Measurements from ENCODE around the gene GMCL1.
A peak's percentile ranks its signal among the peaks of the same experiment; 100 is the strongest.

Gene GMCL1

DNA sequence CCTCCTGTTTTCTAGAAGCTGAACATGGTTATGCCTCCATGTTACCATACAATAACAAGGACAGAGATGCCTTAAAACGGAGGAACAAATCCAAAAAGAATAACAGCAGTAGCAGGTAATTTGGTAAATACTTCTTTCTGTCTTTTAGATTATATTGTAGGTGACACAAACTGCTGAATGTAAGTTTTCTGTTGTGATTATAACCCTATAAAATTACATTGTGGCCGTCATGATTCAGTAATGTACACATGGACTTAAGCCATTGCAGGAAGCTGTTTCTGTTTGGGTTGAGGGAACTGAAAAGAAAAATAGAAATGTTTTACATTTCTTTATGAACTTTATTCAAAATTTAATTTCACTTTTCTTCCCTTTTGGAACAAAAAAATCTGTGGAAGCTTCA is 86.6 kb downstream of the GMCL1 start:
- Histone ChIP-seq H3K4me3 (replicated peaks; ENCODE audit: insufficient read depth, low read length) (peak overlapping the region; percentile 93), H3K27me3 (ENCODE audit: insufficient read depth, poor library complexity, severe bottlenecking) (no peaks in the 10 kb centered on the region), H3K27ac (replicated peaks) (peak overlapping the region; percentile 81)
- no peak for DNase-seq (ENCODE audit: low read depth in 1 of 2, low spot score in 1 of 2)
- no peak for TF ChIP-seq SPI1 (IDR thresholded peaks at IDR 0.05; ENCODE audit: borderline replicate concordance, low read depth)
- TF ChIP-seq POLR2AphosphoS5 (IDR thresholded peaks at IDR 0.05; ENCODE audit: low read depth): no peak
- no peak for TF ChIP-seq REST (IDR thresholded peaks at IDR 0.05; ENCODE audit: insufficient replicate concordance, low read depth)
- no peak for TF ChIP-seq CTCF (IDR thresholded peaks at IDR 0.05; ENCODE audit: insufficient read depth, low read length)
- TF ChIP-seq GABPA (IDR thresholded peaks at IDR 0.05; ENCODE audit: low read depth): no peak

GRCh38 chr2:69917852-69918251 is 88.4 kb downstream of the GMCL1 start:
- DNase-seq (ENCODE audit: low read depth in 1 of 2, low spot score in 1 of 2): peak in 1 of 2 experiments; percentile 40

DNA sequence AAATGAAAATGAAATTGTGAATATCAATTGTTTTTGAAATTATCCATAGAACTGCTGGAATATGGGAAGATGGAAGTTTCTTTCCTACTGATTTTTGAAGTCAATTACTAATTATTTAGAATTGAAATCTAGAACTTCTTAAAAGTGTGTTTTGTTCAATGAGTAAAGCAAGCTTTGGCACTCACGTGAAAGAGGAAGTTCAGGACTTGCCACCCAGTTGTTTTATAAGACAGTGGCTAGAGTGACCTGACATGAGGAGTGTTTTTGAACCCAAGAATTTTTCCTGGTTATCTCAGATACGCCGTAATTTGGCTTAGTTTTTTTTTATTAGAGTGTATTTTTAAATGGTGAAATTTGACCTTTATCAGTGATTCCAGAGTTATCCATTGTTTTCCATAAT is 88.9 kb downstream of the GMCL1 start:
- no peaks in the 10 kb centered on the region for H3K27me3 ChIP-seq (ENCODE audit: insufficient read depth, poor library complexity, severe bottlenecking)
- no peak overlapping the region for H3K4me3 ChIP-seq (replicated peaks; ENCODE audit: insufficient read depth, low read length)
- peak in 1 of 2 experiments; percentile 43 for DNase-seq (ENCODE audit: low read depth in 1 of 2, low spot score in 1 of 2)
- no peak for TF ChIP-seq REST (IDR thresholded peaks at IDR 0.05; ENCODE audit: insufficient replicate concordance, low read depth)
- TF ChIP-seq SPI1 (IDR thresholded peaks at IDR 0.05; ENCODE audit: borderline replicate concordance, low read depth): peak; percentile 48; the same call in 1 of the 2 replicates
- H3K27ac ChIP-seq (replicated peaks): peak overlapping the region; percentile 45

More at GRCh38 chr2:69917852-69918251, 88.4 kb downstream of the GMCL1 start:
- Histone ChIP-seq H3K4me3 (replicated peaks; ENCODE audit: insufficient read depth, low read length) (no peak overlapping the region), H3K27ac (replicated peaks) (peak overlapping the region; percentile 45), H3K27me3 (ENCODE audit: insufficient read depth, poor library complexity, severe bottlenecking) (no peaks in the 10 kb centered on the region)
- no peak for TF ChIP-seq GABPA (IDR thresholded peaks at IDR 0.05; ENCODE audit: low read depth)
- no peak for TF ChIP-seq POLR2AphosphoS5 (IDR thresholded peaks at IDR 0.05; ENCODE audit: low read depth)
- no peak for TF ChIP-seq SPI1 (IDR thresholded peaks at IDR 0.05; ENCODE audit: borderline replicate concordance, low read depth)
- no peak for TF ChIP-seq REST (IDR thresholded peaks at IDR 0.05; ENCODE audit: insufficient replicate concordance, low read depth)
- no peak for TF ChIP-seq CTCF (IDR thresholded peaks at IDR 0.05; ENCODE audit: insufficient read depth, low read length)
